K562 (cell line): ENCODE measurements around the gene PHF1. TPM values are rescaled to one million over a fixed set of nuclear protein-coding genes. Genes with fewer than 3 reads are reported as not detected.

ENCODE experiments used
- BHLHE40 ChIP-seq: IDR thresholded peaks from 2 replicates; pipeline ENCODE4 v1.6.1; 2011; ENCODE audit warnings: low read length, improper control_type of control experiment
- EP300 ChIP-seq: IDR thresholded peaks from 2 replicates; pipeline ENCODE4 v1.6.1; 2012; ENCODE audit warnings: low read length, improper control_type of control experiment
- ESRRA ChIP-seq: fragments of 450-650 bp; IDR thresholded peaks from 2 replicates; pipeline ENCODE4 v1.6.1; 2014; ENCODE audit warnings: low read depth, mild to moderate bottlenecking, moderate library complexity, borderline replicate concordance
- GATAD2A ChIP-seq: fragments of 450-650 bp; IDR thresholded peaks from 2 replicates; pipeline ENCODE4 v1.6.1; 2017
- MAZ ChIP-seq, 2 experiments: fragments of 450-650 bp in 1 of 2; sonication (generic) in 1 of 2; formaldehyde crosslinking; IDR thresholded peaks in 1 of 2; conservative IDR thresholded peaks in 1 of 2; 2 replicates each; pipeline versions ENCODE4 v1.4.0 to v1.5.0; 2020; ENCODE audit warnings: mild to moderate bottlenecking in 1 of 2, missing genetic modification reagents in 1 of 2
- MXI1 ChIP-seq: IDR thresholded peaks from 2 replicates; pipeline ENCODE4 v1.6.1; 2011; ENCODE audit warnings: low read depth, mild to moderate bottlenecking, improper control_type of control experiment, low read length
- POLR2G ChIP-seq: fragments of 200-400 bp; formaldehyde crosslinking; IDR thresholded peaks from 2 replicates; pipeline ENCODE4 v1.6.1; 2017; ENCODE audit warnings: low read depth, mild to moderate bottlenecking, antibody characterized with exemption, low read length, moderate library complexity
- RB1 ChIP-seq: fragments of 450-650 bp; IDR thresholded peaks from 2 replicates; pipeline ENCODE4 v1.6.1; 2017; ENCODE audit warnings: low read depth, mild to moderate bottlenecking
- RFX1 ChIP-seq: fragments of 450-650 bp; IDR thresholded peaks from 2 replicates; pipeline ENCODE4 v1.6.1; 2016; ENCODE audit warnings: mild to moderate bottlenecking, moderate library complexity
- SIN3A ChIP-seq, 2 experiments: fragments of 150-350 bp in 1 of 2; IDR thresholded peaks; 2 replicates each; pipeline ENCODE4 v1.6.1; 2011 to 2016; ENCODE audit warnings: borderline replicate concordance in 2 of 2, low read depth in 2 of 2, low read length in 2 of 2, mild to moderate bottlenecking in 2 of 2, moderate library complexity in 2 of 2; ENCODE audit not compliant: control insufficient read depth in 1 of 2
- SMAD2 ChIP-seq: fragments of 150-350 bp; IDR thresholded peaks from 2 replicates; pipeline ENCODE4 v1.6.1; 2014; ENCODE audit warnings: low read depth, mild to moderate bottlenecking, low read length
- polyA plus RNA-seq, 8 experiments: library from polyadenylated mRNA; depleted of rRNA in 4 of 8; stranded (reverse) in 5 of 8; unstranded in 3 of 8; fragments of >200 nt; fragmentation: Nextera tagmentation in 2 of 8; fragmentation: Illumina TruSeq in 1 of 8; extraction: Ambion mirVana in 2 of 8; extraction: Trizol in 1 of 8; gene quantifications; 2 replicates each; pipeline versions ENCODE4 v1.2.1 to v1.2.3, GENCODE V29; 2011 to 2014; ENCODE audit warnings: inconsistent platforms in 1 of 8, missing spikeins in 1 of 8
- total RNA-seq, 7 experiments: library from RNA; depleted of rRNA in 6 of 7; stranded (reverse); fragments of >200 nt in 6 of 7; fragmentation: Illumina TruSeq in 2 of 7; extraction: Trizol in 2 of 7; gene quantifications; 2 replicates each; pipeline versions ENCODE4 v1.2.1 to v1.2.3, GENCODE V29; 2011 to 2021; ENCODE audit warnings: low replicate concordance in 1 of 7
- TF ChIP-seq, protein P1 (sequence below): IDR thresholded peaks from 2 replicates; pipeline ENCODE4 v1.6.1; 2011; ENCODE audit warnings: borderline replicate concordance, low read depth, mild to moderate bottlenecking, moderate library complexity, low read length; ENCODE audit not compliant: insufficient read depth, poor library complexity, severe bottlenecking
- TF ChIP-seq, protein P2 (sequence below): sonication (generic); formaldehyde crosslinking; IDR thresholded peaks from 2 replicates; pipeline ENCODE4 v1.8.0; 2022; ENCODE audit warnings: mild to moderate bottlenecking, missing genetic modification reagents
- TF ChIP-seq, protein P3 (sequence below): sonication (generic); formaldehyde crosslinking; IDR thresholded peaks from 2 replicates; pipeline ENCODE4 v1.8.0; 2023; ENCODE audit warnings: mild to moderate bottlenecking, missing genetic modification reagents
- TF ChIP-seq, protein P4 (sequence below): sonication (generic); formaldehyde crosslinking; IDR thresholded peaks from 2 replicates; pipeline ENCODE4 v1.8.0; 2022; ENCODE audit warnings: mild to moderate bottlenecking, missing genetic modification reagents
- TF ChIP-seq, protein P5 (sequence below): sonication (generic); formaldehyde crosslinking; IDR thresholded peaks from 2 replicates; pipeline ENCODE4 v1.5.0; 2020; ENCODE audit warnings: missing genetic modification reagents

The PHF1 gene
- total and polyA plus RNA-seq, 9 of the 15 experiments (the other 6 are each of a cell fraction or from before 2014, with no cell fraction given): 3.7 to 64.2 (median 33.7) TPM

DNA sequence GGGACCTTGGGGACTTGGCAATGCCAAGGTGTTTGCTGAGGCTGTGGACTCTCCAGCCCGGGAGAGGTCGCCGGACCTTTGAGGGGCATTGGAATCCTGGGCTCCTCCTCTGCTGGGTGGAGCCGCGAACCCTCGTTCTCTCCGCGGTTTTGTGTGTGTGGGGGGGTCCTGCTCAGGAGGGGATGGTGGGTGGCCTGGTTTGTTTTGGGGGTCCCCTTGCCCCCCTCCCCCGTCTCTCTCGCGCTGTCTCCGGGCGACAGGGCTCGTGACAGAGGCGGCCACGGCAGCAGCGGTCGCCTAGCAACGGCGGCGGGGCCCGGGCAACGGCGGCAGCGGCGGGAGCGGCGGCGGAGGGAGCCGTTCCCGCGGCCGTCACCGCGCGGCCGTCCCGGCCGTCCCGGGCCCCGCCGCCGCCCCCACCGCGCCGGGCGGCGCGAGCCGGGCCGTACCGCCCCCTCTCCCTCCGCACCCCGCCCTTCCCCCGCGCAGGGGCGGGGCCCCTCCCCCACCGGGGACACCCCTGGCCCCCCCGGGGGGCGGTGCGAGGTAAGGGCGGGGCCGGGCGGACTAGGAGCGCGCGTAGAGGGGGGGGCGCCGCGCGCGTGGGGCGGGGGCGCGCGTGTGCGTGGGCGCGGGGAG is 16.9 kb downstream of the PHF1 start (continued):
- TF ChIP-seq, protein P1, sequence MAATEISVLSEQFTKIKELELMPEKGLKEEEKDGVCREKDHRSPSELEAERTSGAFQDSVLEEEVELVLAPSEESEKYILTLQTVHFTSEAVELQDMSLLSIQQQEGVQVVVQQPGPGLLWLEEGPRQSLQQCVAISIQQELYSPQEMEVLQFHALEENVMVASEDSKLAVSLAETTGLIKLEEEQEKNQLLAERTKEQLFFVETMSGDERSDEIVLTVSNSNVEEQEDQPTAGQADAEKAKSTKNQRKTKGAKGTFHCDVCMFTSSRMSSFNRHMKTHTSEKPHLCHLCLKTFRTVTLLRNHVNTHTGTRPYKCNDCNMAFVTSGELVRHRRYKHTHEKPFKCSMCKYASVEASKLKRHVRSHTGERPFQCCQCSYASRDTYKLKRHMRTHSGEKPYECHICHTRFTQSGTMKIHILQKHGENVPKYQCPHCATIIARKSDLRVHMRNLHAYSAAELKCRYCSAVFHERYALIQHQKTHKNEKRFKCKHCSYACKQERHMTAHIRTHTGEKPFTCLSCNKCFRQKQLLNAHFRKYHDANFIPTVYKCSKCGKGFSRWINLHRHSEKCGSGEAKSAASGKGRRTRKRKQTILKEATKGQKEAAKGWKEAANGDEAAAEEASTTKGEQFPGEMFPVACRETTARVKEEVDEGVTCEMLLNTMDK: peak; percentile 54
- TF ChIP-seq RB1 (peak; percentile 82), MXI1 (peak; percentile 41; the same call in 1 of the 2 replicates), POLR2G (peak; percentile 46; the same call in 1 of the 2 replicates), RFX1 (peak; percentile 94), SMAD2 (no peak), EP300 (0 out of 2 replicates have a peak, but pooled peaks have one; percentile 11), BHLHE40 (peak; percentile 73), SIN3A (IDR thresholded peaks at IDR 0.05; ENCODE audit: borderline replicate concordance in 2 of 2, control insufficient read depth in 1 of 2, low read depth in 2 of 2, low read length in 2 of 2) (peak; percentile 52 to 61; a peak in 2 of 4 replicates), MAZ (CRISPR knock-in tag; conservative IDR thresholded peaks at IDR 0.05 in 1 of 2, IDR thresholded peaks at IDR 0.05 in 1 of 2) (peak in 1 of 2 experiments; percentile 75; a peak in 2 of 4 replicates), GATAD2A (0 out of 2 replicates have a peak, but pooled peaks have one; percentile 16), ESRRA (peak; percentile 29; the same call in 1 of the 2 replicates)
- TF ChIP-seq, protein P2, sequence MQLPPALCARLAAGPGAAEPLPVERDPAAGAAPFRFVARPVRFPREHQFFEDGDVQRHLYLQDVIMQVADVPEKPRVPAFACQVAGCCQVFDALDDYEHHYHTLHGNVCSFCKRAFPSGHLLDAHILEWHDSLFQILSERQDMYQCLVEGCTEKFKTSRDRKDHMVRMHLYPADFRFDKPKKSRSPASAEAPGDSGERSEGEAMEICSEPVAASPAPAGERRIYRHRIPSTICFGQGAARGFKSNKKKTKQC (CRISPR knock-in tag): 0 out of 2 replicates have a peak, but pooled peaks have one; percentile 29
- TF ChIP-seq, protein P3, sequence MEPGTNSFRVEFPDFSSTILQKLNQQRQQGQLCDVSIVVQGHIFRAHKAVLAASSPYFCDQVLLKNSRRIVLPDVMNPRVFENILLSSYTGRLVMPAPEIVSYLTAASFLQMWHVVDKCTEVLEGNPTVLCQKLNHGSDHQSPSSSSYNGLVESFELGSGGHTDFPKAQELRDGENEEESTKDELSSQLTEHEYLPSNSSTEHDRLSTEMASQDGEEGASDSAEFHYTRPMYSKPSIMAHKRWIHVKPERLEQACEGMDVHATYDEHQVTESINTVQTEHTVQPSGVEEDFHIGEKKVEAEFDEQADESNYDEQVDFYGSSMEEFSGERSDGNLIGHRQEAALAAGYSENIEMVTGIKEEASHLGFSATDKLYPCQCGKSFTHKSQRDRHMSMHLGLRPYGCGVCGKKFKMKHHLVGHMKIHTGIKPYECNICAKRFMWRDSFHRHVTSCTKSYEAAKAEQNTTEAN (CRISPR knock-in tag): no peak
- TF ChIP-seq, protein P4, sequence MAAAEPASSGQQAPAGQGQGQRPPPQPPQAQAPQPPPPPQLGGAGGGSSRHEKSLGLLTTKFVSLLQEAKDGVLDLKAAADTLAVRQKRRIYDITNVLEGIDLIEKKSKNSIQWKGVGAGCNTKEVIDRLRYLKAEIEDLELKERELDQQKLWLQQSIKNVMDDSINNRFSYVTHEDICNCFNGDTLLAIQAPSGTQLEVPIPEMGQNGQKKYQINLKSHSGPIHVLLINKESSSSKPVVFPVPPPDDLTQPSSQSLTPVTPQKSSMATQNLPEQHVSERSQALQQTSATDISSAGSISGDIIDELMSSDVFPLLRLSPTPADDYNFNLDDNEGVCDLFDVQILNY (CRISPR knock-in tag): no peak
- TF ChIP-seq, protein P5, sequence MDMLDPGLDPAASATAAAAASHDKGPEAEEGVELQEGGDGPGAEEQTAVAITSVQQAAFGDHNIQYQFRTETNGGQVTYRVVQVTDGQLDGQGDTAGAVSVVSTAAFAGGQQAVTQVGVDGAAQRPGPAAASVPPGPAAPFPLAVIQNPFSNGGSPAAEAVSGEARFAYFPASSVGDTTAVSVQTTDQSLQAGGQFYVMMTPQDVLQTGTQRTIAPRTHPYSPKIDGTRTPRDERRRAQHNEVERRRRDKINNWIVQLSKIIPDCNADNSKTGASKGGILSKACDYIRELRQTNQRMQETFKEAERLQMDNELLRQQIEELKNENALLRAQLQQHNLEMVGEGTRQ (CRISPR knock-in tag): peak; percentile 37; the same call in 1 of the 2 replicates
